AG04450 (cell line): ENCODE data around the gene TNFRSF12A. TPM values are rescaled to one million over a fixed set of nuclear protein-coding genes. Genes with fewer than 3 reads are reported as not detected.
A peak's percentile ranks its signal among the peaks of the same experiment; 100 is the strongest.

Experiments
- CTCF ChIA-PET: fragments of 300-600, 350-600 bp; formaldehyde crosslinking; extraction: SDS; loops from one replicate; lab custom pipeline; 2022; ENCODE audit warnings: antibody characterized with exemption, inconsistent platforms; lab: Charles Lee
- POLR2A ChIA-PET: fragments of 350-600 bp; formaldehyde crosslinking; extraction: SDS; loops from one replicate; lab custom pipeline; 2021; ENCODE audit warnings: antibody characterized with exemption, inconsistent platforms; lab: Yijun Ruan, JAX
- DNase-seq: peaks from one replicate; pipeline ENCODE4 v3.0.0-alpha.2; 2011; ENCODE audit warnings: low read depth, low spot score
- H3K27ac ChIP-seq: one replicate; pipeline ENCODE4 v1.5.1; 2012; ENCODE audit warnings: low read depth, low read length, control low read depth
- H3K27me3 ChIP-seq: one replicate; pipeline ENCODE4 v1.6.0; 2012; ENCODE audit warnings: low read length; ENCODE audit not compliant: control insufficient read depth, insufficient read depth
- H3K4me3 ChIP-seq: 2 replicates; pipeline ENCODE4 v1.5.1; 2011; ENCODE audit warnings: mild to moderate bottlenecking, low read depth, low read length, control low read depth
- H3K9me3 ChIP-seq: 2 replicates; pipeline ENCODE4 v1.5.1; 2012; ENCODE audit warnings: low read length; ENCODE audit not compliant: control insufficient read depth, insufficient read depth
- CTCF ChIP-seq: IDR thresholded peaks from 2 replicates; pipeline ENCODE4 v1.5.1; 2011; ENCODE audit warnings: low read depth, low read length, control low read depth, inconsistent platforms
- polyA plus RNA-seq: library from polyadenylated mRNA; depleted of rRNA; stranded (reverse); fragments of >200 nt; gene quantifications from 2 replicates; pipeline ENCODE4 v1.2.3, GENCODE V29; 2011

The TNFRSF12A gene
- polyA plus RNA-seq, 1 experiment, result 67.3 TPM

- DNase-seq, result no peak
- ChIA-PET POLR2A (no interaction called here), CTCF (interaction anchor here (0.7 kb wide), 1 partner anchor 13 kb away, joined by 4 read pairs; no protein-coding TSS in a partner anchor)
- Histone ChIP-seq H3K27me3 (peaks cover 39% of the 10 kb centered on the region), H3K4me3 (no peak overlapping the region), H3K27ac (no peak overlapping the region), H3K9me3 (no peaks in the 10 kb centered on the region; the same call in 1 of the 2 replicates)
- no peak for TF ChIP-seq CTCF
Observed at GRCh38 chr16:3014971-3015370, 5.2 kb upstream of the TNFRSF12A start.

GRCh38 chr16:3015865-3016521 is 4.2 kb upstream of the TNFRSF12A start:
- H3K27ac ChIP-seq, result no peak overlapping the region
- no peak for TF ChIP-seq CTCF
- CTCF ChIA-PET, result no interaction called here
- no peak overlapping the region for H3K4me3 ChIP-seq
- H3K9me3 ChIP-seq, result no peaks in the 10 kb centered on the region; the same call in 1 of the 2 replicates
- no peak for DNase-seq
- POLR2A ChIA-PET, result no interaction called here
- peaks cover 37% of the 10 kb centered on the region for H3K27me3 ChIP-seq

- Histone ChIP-seq H3K4me3 (no peak overlapping the region), H3K9me3 (no peaks in the 10 kb centered on the region; the same call in 1 of the 2 replicates), H3K27ac (no peak overlapping the region), H3K27me3 (peaks cover 25% of the 10 kb centered on the region)
- DNase-seq, result no peak
- TF ChIP-seq CTCF, result no peak
- CTCF ChIA-PET, result no interaction called here
- POLR2A ChIA-PET, result no interaction called here
Observed at GRCh38 chr16:3017344-3017743, 2.8 kb upstream of the TNFRSF12A start.

GRCh38 chr16:3017794-3018506 is 2.2 kb upstream of the TNFRSF12A start, which contains the start of gene CLDN6:
Gene CLDN6 (minus strand): TSS chr16:3018183. CDS start chr16:3016021, 2,162 bp downstream.
- Histone ChIP-seq H3K27me3 (peaks cover 19% of the 10 kb centered on the region), H3K9me3 (no peaks in the 10 kb centered on the region; the same call in 1 of the 2 replicates), H3K27ac (no peak within 1 kb of the TSS), H3K4me3 (no peak within 1 kb of the TSS)
- DNase-seq, result no peak
- CTCF ChIA-PET, result no interaction called here
- POLR2A ChIA-PET, result no interaction called here
- TF ChIP-seq CTCF, result peak; percentile 19
